Cortex of kidney (tissue), 1 donor: ENCODE data around the gene DPH6.
"Not testable (repeated sequence)": the region's sequence is repeated elsewhere in the genome, so short reads cannot be mapped to it uniquely, and the experiment has no call there.

Experiments
- DNase-seq: peaks from one replicate; lab custom pipeline; 2025; lab: John Stamatoyannopoulos, UW

DPH6 gene

GRCh38 chr15:35545824-35546510 is at the start of gene DPH6:
Gene DPH6 (minus strand): TSS chr15:35546165. CDS start chr15:35546141, 24 bp downstream.
- DNase-seq, result no peak

GRCh38 chr15:35595656-35596055 is 49.7 kb upstream of the DPH6 start:
- DNase-seq, result no peak

GRCh38 chr15:35591987-35592386 is 46.0 kb upstream of the DPH6 start:
- DNase-seq, result not testable (repeated sequence)

- no peak for DNase-seq
Observed at GRCh38 chr15:35583863-35584528, 38.0 kb upstream of the DPH6 start.

GRCh38 chr15:35580606-35581005 is 34.6 kb upstream of the DPH6 start:
- DNase-seq, result no peak

GRCh38 chr15:35567392-35567791 is 21.4 kb upstream of the DPH6 start:
- DNase-seq, result no peak

GRCh38 chr15:35566991-35567390 is 21.0 kb upstream of the DPH6 start:
- DNase-seq, result no peak

- DNase-seq, result no peak
Observed at GRCh38 chr15:35565901-35566300, 19.9 kb upstream of the DPH6 start.

GRCh38 chr15:35562641-35563040 is 16.7 kb upstream of the DPH6 start:
- DNase-seq, result no peak

- no peak for DNase-seq
Observed at GRCh38 chr15:35561308-35561707, 15.3 kb upstream of the DPH6 start.

- no peak for DNase-seq
Observed at GRCh38 chr15:35560870-35561269, 14.9 kb upstream of the DPH6 start.

- no peak for DNase-seq
Observed at GRCh38 chr15:35560258-35560657, 14.3 kb upstream of the DPH6 start.

GRCh38 chr15:35559683-35560082 is 13.7 kb upstream of the DPH6 start:
- no peak for DNase-seq

- no peak for DNase-seq
Observed at GRCh38 chr15:35557544-35557943, 11.6 kb upstream of the DPH6 start.

- no peak for DNase-seq
Observed at GRCh38 chr15:35557012-35557411, 11.0 kb upstream of the DPH6 start.

- no peak for DNase-seq
Observed at GRCh38 chr15:35555244-35555643, 9.3 kb upstream of the DPH6 start.

- no peak for DNase-seq
Observed at GRCh38 chr15:35550957-35551356, 5.0 kb upstream of the DPH6 start.

GRCh38 chr15:35549567-35549966 is 3.6 kb upstream of the DPH6 start:
- DNase-seq, result no peak

- no peak for DNase-seq
Observed at GRCh38 chr15:35548435-35548834, 2.5 kb upstream of the DPH6 start.

- DNase-seq, result no peak
Observed at GRCh38 chr15:35547775-35548364, 1.9 kb upstream of the DPH6 start.

- DNase-seq, result no peak
Observed at GRCh38 chr15:35546511-35547381, 781 bp upstream of the DPH6 start.

- DNase-seq, result no peak
Observed at GRCh38 chr15:35545316-35545823, 595 bp downstream of the DPH6 start.
